Fibroblast of pulmonary artery (primary cell): ENCODE measurements around the gene WWOX.

ENCODE experiments used
- DNase-seq: peaks from one replicate; pipeline ENCODE4 v3.0.0-alpha.2; 2010; ENCODE audit warnings: low read depth
- H3K4me3 ChIP-seq: replicated peaks from 2 replicates; pipeline ENCODE4 v1.5.1; 2011; ENCODE audit warnings: low read depth, mild to moderate bottlenecking, control low read depth, low read length, moderate library complexity
- TF ChIP-seq, protein P1 (sequence below): IDR thresholded peaks from 2 replicates; pipeline ENCODE4 v1.5.1; 2011; ENCODE audit warnings: mild to moderate bottlenecking, control low read depth, low read length, inconsistent platforms; ENCODE audit errors: missing control alignments

The WWOX gene

DNA sequence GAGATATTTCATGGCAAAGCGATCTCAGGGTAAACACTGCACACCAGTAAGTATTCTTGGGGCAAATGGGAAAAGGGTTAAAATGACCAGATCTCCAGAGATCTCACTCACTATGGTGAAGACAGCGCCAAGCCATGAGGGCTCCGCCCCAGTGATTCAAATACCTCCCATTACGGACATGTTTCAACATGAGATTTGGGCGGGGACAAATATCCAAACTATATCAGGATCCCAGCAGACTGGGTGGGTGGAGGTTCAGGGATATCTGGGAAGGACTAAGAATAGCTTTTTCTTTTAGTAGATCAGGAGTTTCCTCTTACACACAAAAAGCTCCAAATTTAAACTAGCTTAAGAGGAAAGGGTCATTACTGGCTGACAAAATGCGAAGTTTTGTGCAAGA, 181.7 kb downstream of the WWOX start:
- TF ChIP-seq, protein P1, sequence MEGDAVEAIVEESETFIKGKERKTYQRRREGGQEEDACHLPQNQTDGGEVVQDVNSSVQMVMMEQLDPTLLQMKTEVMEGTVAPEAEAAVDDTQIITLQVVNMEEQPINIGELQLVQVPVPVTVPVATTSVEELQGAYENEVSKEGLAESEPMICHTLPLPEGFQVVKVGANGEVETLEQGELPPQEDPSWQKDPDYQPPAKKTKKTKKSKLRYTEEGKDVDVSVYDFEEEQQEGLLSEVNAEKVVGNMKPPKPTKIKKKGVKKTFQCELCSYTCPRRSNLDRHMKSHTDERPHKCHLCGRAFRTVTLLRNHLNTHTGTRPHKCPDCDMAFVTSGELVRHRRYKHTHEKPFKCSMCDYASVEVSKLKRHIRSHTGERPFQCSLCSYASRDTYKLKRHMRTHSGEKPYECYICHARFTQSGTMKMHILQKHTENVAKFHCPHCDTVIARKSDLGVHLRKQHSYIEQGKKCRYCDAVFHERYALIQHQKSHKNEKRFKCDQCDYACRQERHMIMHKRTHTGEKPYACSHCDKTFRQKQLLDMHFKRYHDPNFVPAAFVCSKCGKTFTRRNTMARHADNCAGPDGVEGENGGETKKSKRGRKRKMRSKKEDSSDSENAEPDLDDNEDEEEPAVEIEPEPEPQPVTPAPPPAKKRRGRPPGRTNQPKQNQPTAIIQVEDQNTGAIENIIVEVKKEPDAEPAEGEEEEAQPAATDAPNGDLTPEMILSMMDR: no peak
- no peak overlapping the region for H3K4me3 ChIP-seq
- no peak for DNase-seq

DNA sequence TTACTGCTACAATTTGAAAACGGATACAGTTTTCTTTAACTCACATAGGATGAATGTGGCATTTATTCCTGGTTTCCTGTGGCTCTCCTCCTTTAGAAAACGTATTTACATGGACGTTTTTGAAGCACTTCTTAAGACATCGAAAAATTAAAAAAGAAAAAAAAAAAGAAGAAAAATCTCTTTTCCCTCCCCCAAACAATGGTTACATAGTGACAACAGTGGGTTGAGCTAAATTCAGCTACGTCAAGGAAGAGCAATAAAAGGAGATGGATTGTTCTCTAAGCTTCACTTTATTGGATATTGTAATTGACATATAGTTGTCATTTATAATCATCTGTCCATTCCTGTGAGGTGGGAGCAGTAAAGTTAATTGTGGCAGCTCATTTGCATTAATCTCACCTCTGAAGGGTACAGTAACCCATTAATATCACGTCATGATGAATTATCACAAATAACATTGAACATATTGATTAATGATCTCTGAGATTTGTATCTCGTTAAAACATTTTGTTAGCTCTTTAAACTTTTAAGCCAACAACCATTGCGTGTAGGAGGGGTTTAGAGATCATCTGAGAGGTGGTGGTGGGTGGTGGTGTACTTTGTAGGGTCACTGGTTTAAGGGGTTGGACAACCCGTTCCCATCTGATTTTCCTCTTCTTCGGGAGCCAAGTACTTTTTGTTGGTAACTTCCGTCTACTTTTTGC, 184.2 kb downstream of the WWOX start:
- no peak overlapping the region for H3K4me3 ChIP-seq
- TF ChIP-seq, protein P1: no peak
- no peak for DNase-seq

DNA sequence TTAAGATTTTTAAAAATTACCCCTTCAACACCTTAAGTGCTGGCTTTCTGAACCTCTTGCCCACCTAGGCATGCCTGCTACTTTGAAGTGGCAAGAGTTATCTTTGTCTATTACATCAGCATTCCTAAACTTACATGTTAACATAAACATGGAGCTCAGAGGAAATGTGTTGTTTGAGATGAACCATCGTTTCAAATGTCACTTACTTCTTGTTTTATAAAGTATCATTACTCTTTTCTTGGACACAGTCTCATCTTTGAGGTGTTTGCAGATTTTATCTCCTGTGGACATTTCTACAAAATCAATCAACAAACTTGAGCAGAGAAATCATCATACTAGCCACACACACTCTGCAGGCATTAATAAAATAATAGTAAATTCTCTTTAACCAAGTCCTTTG, 184.9 kb downstream of the WWOX start:
- TF ChIP-seq, protein P1: no peak
- no peak overlapping the region for H3K4me3 ChIP-seq
- DNase-seq: no peak

DNA sequence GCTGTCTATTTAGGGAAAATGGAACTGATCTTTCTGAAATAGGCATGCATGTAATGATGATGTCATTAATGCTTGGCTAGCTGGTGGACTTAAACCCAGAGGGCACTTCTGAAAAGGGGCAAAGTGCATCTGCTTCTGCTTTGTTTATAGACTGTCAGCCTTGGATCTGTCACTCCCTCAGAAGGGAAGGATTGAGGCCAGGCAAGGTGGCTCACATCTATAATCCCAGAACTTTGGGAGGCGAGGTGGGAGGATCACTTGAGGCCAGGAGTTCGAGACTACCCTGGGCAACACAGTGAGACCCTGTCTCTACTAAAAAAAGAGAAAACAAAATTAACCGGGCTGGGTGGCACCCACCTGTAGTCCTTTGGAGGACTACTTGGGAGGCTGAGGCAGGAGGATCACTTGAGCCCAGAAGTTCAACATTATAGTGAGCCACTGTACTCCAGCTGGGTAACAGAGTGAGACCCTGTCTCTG, 185.5 kb downstream of the WWOX start:
- TF ChIP-seq, protein P1: no peak

DNA sequence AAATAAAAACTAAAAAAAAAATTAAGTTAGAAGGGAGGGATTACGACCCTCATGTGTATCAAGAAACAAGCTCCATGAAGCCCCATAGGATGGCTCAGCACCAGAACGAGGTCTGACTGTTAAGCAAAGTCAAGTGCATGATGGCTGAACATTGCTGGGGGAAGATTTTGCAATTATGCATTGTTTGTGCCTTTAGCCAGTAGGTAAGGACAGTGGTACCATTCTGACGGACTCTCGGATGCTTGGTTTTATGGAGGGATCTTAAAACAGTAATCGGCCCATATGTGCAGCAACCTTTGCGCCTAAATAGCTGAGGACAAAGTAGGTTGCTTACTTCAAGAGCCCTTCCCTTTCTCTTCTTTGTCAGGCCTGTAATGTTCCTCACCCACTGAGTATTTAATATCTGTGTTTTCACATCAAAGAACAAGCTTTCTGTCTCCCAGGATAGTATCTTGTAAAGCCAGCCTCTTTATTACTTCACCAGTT, 186.0 kb downstream of the WWOX start:
- no peak overlapping the region for H3K4me3 ChIP-seq
- no peak for DNase-seq
- TF ChIP-seq, protein P1: no peak

More for the DNA sequence above, 185.5 kb downstream of the WWOX start:
- no peak overlapping the region for H3K4me3 ChIP-seq
- DNase-seq: no peak

DNA sequence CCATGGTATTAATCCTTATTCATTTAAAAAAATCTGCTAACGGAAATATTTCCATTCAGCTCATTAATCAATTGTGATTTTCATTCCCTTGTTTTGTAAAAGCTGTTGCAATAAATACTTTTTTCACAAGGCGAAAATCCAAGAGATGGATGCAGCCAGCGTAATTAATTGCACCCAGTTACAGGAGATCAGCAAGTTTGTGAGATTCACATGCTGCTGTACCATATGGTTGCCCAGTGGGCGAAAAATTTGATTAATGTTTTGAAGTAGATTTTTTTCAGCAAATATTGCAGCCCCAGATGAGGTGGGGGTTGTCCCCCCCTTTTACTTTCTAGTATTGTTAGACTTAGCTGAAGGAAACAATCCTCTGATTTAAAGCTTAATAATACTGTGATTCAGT, 186.6 kb downstream of the WWOX start:
- DNase-seq: no peak
- no peak overlapping the region for H3K4me3 ChIP-seq
- TF ChIP-seq, protein P1: no peak

DNA sequence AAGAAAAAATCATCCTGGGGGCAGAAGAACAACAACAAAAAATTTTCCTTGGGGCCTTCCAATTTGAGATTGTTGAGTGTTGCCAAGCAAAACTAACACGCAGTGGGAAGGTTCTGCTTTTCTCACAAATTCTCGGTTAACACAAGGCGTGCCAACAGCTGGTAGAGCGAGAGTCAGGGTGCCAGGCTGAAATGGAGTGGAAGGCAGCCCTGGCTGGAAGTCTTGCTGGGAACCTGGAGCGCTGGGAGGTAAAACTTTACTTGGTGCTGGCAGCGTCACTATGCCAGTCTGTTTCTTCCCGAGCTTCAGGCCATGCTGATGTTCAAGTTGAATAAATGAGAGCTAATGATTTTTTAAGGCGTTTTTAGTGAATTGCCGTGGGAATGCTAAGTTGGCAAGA, 189.4 kb downstream of the WWOX start:
- TF ChIP-seq, protein P1: no peak
- H3K4me3 ChIP-seq: no peak overlapping the region
- no peak for DNase-seq
